GM23338 (cell line): ENCODE data around the gene GALNT11. TPM values are rescaled to one million over a fixed set of nuclear protein-coding genes. Genes with fewer than 3 reads are reported as not detected.

Source experiments
- ATAC-seq: fragments of 200-7000 bp; cut with Tn5 transposase; 3 replicates; pipeline ENCODE4 v1.9.1; 2020
- DNase-seq: peaks from one replicate; pipeline ENCODE4 v3.0.0-alpha.2; 2015; ENCODE audit warnings: low spot score
- H2AFZ ChIP-seq: fragments of 200-600 bp; sonication (generic); 2 replicates; pipeline ENCODE4 v1.8.0; 2016; ENCODE audit warnings: antibody characterized with exemption, mild to moderate bottlenecking, moderate library complexity
- H3F3A ChIP-seq: fragments of 200-600 bp; sonication (generic); replicated peaks from 2 replicates; pipeline ENCODE4 v1.8.0; 2017; ENCODE audit warnings: antibody characterized with exemption, mixed run types, low read depth
- H3K27ac ChIP-seq: fragments of 200-600 bp; sonication (generic); 2 replicates; pipeline ENCODE4 v1.6.1; 2016; ENCODE audit warnings: low read depth
- H3K27me3 ChIP-seq: fragments of 200-600 bp; sonication (generic); 2 replicates; pipeline ENCODE4 v1.8.0; 2016; ENCODE audit warnings: mild to moderate bottlenecking, mixed run types, moderate library complexity; ENCODE audit not compliant: insufficient read depth
- H3K36me3 ChIP-seq: fragments of 200-600 bp; sonication (generic); 2 replicates; pipeline ENCODE4 v1.8.0; 2016; ENCODE audit warnings: mild to moderate bottlenecking; ENCODE audit not compliant: insufficient read depth
- H3K4me1 ChIP-seq: fragments of 200-600 bp; sonication (generic); 2 replicates; pipeline ENCODE4 v1.8.0; 2016; ENCODE audit warnings: mild to moderate bottlenecking, moderate library complexity; ENCODE audit not compliant: insufficient read depth
- H3K4me2 ChIP-seq: fragments of 200-600 bp; sonication (generic); 2 replicates; pipeline ENCODE4 v1.7.1; 2017; ENCODE audit warnings: mixed run types
- H3K4me3 ChIP-seq: fragments of 200-600 bp; sonication (generic); 2 replicates; pipeline ENCODE4 v1.6.1; 2016; ENCODE audit warnings: mixed run types
- H3K79me2 ChIP-seq: fragments of 200-600 bp; sonication (generic); replicated peaks from 2 replicates; pipeline ENCODE4 v1.8.0; 2017; ENCODE audit warnings: mild to moderate bottlenecking; ENCODE audit not compliant: insufficient read depth
- H3K9me2 ChIP-seq: fragments of 200-600 bp; sonication (generic); 2 replicates; pipeline ENCODE4 v1.8.0; 2017; ENCODE audit not compliant: insufficient read depth
- H4K20me1 ChIP-seq: fragments of 200-600 bp; sonication (generic); replicated peaks from 2 replicates; pipeline ENCODE4 v1.8.0; 2017; ENCODE audit warnings: mild to moderate bottlenecking; ENCODE audit not compliant: insufficient read depth
- H3K27ac Mint-ChIP-seq: 2 replicates; pipeline ENCODE4 v1.8.0; 2020; ENCODE audit warnings: inconsistent platforms, mild to moderate bottlenecking, moderate library complexity, mixed read lengths
- H3K27me3 Mint-ChIP-seq: 3 replicates; pipeline ENCODE4 v1.8.0; 2022; ENCODE audit warnings: low read depth, mild to moderate bottlenecking, moderate library complexity, mixed read lengths, inconsistent platforms; ENCODE audit not compliant: insufficient read depth, poor library complexity
- H3K36me3 Mint-ChIP-seq: 3 replicates; pipeline ENCODE4 v1.8.0; 2021; ENCODE audit warnings: low read depth, mild to moderate bottlenecking, inconsistent platforms, moderate library complexity, mixed read lengths
- H3K4me1 Mint-ChIP-seq: 3 replicates; pipeline ENCODE4 v1.8.0; 2020; ENCODE audit warnings: mild to moderate bottlenecking, inconsistent platforms, mixed read lengths
- H3K4me3 Mint-ChIP-seq: 3 replicates; pipeline ENCODE4 v1.8.0; 2021; ENCODE audit warnings: moderate library complexity, mild to moderate bottlenecking, inconsistent platforms, mixed read lengths
- H3K9me3 Mint-ChIP-seq: 3 replicates; pipeline ENCODE4 v1.8.0; 2020; ENCODE audit warnings: moderate library complexity, mild to moderate bottlenecking, inconsistent platforms, mixed read lengths
- CTCF ChIP-seq, 2 experiments: fragments of 200-600 bp in 1 of 2; sonication (generic) in 1 of 2; conservative IDR thresholded peaks; 2 replicates each; pipeline versions ENCODE4 v1.5.1 to v1.6.1; 2016 to 2017; ENCODE audit warnings: antibody characterized with exemption in 2 of 2, low read depth in 2 of 2, mild to moderate bottlenecking in 2 of 2, moderate library complexity in 1 of 2
- ETS1 ChIP-seq: IDR thresholded peaks from 2 replicates; pipeline ENCODE4 v1.6.1; 2016; ENCODE audit warnings: antibody characterized with exemption
- EZH2 ChIP-seq: fragments of 200-600 bp; sonication (generic); IDR thresholded peaks from one replicate; pipeline ENCODE4 v1.8.0; 2017; ENCODE audit warnings: antibody characterized with exemption, mild to moderate bottlenecking, low read depth; ENCODE audit not compliant: unreplicated experiment
- ZNF331 ChIP-seq: fragments of 250-450 bp; sonication (Bioruptor Pico); IDR thresholded peaks from 2 replicates; pipeline ENCODE4 v1.5.0; 2020; ENCODE audit warnings: low read depth, mild to moderate bottlenecking, moderate library complexity
- polyA plus RNA-seq: library from polyadenylated mRNA; unstranded; fragments of >200 nt; fragmentation: Nextera tagmentation; extraction: Ambion mirVana; gene quantifications from 2 replicates; pipeline ENCODE4 v1.2.1, GENCODE V29; 2016
- total RNA-seq: library from RNA; depleted of rRNA; stranded (reverse); fragments of >200 nt; shearing (Covaris generic); gene quantifications from 2 replicates; pipeline ENCODE4 v1.2.3, GENCODE V29; 2014

Gene GALNT11
- total and polyA plus RNA-seq, 2 experiments from 2014 or later: 16.1 to 33.6 TPM

- H3K4me1 ChIP-seq: peaks cover 36% of the 10 kb centered on the region
Measured at GRCh38 chr7:152076324-152076821, 50.9 kb downstream of the GALNT11 start.

GRCh38 chr7:152076940-152077933, 51.8 kb downstream of the GALNT11 start:
- H3K79me2 ChIP-seq: no peaks in the 10 kb centered on the region; the same call in 1 of the 2 replicates
- TF ChIP-seq ETS1 (no peak), EZH2 (no peak)
- peaks cover 33% of the 10 kb centered on the region for H3K4me1 ChIP-seq
- H3K4me2 ChIP-seq: no peak overlapping the region
- DNase-seq: no peak
- Mint-ChIP-seq H3K4me3 (no peak overlapping the region), H3K36me3 (peaks cover 3% of the 10 kb centered on the region; the same call in 1 of the 3 replicates), H3K27me3 (no peaks in the 10 kb centered on the region), H3K4me1 (peaks cover 59% of the 10 kb centered on the region), H3K9me3 (peaks cover 1% of the 10 kb centered on the region; the same call in 1 of the 3 replicates), H3K27ac (peak overlapping the region; percentile 87)
- no peak for ATAC-seq
- H3K27ac ChIP-seq: no peak overlapping the region
- H3F3A ChIP-seq: no peaks in the 10 kb centered on the region
- no peak overlapping the region for H2AFZ ChIP-seq
- H3K36me3 ChIP-seq: no peaks in the 10 kb centered on the region
- no peaks in the 10 kb centered on the region for H3K27me3 ChIP-seq
- H3K4me3 ChIP-seq: no peak overlapping the region
- no peaks in the 10 kb centered on the region for H3K9me2 ChIP-seq
- H4K20me1 ChIP-seq: no peaks in the 10 kb centered on the region

More at GRCh38 chr7:152076324-152076821, 50.9 kb downstream of the GALNT11 start:
- H3K27ac ChIP-seq: peak overlapping the region; percentile 12; the same call in 1 of the 2 replicates
- H3K4me3 Mint-ChIP-seq: no peak overlapping the region
- H3K4me2 ChIP-seq: no peak overlapping the region
- H3K4me3 ChIP-seq: no peak overlapping the region
- H2AFZ ChIP-seq: no peak overlapping the region
- H3K27me3 Mint-ChIP-seq: no peaks in the 10 kb centered on the region
- no peaks in the 10 kb centered on the region for H3K36me3 Mint-ChIP-seq
- H3K27me3 ChIP-seq: no peaks in the 10 kb centered on the region
- H3K79me2 ChIP-seq: no peaks in the 10 kb centered on the region; the same call in 1 of the 2 replicates
- peaks cover 55% of the 10 kb centered on the region for H3K4me1 Mint-ChIP-seq
- peak; percentile 70 to 76 for TF ChIP-seq CTCF (conservative IDR thresholded peaks at IDR 0.05; ENCODE audit: low read depth in 2 of 2)
- no peak for TF ChIP-seq ETS1
- no peak for TF ChIP-seq ZNF331 (CRISPR knock-in tag)
- H3K36me3 ChIP-seq: no peaks in the 10 kb centered on the region
- ATAC-seq: peak; percentile 83
- no peaks in the 10 kb centered on the region for H4K20me1 ChIP-seq
- H3F3A ChIP-seq: no peaks in the 10 kb centered on the region
- H3K9me2 ChIP-seq: no peaks in the 10 kb centered on the region
- DNase-seq: peak; percentile 83
- H3K27ac Mint-ChIP-seq: peak overlapping the region; percentile 87
- peaks cover 2% of the 10 kb centered on the region; the same call in 1 of the 3 replicates for H3K9me3 Mint-ChIP-seq
